Neural cell (in vitro differentiated cells): ENCODE results near the gene CPNE2. TPM values are rescaled to one million over a fixed set of nuclear protein-coding genes. Genes with fewer than 3 reads are reported as not detected.

Source experiments
- H2AFZ ChIP-seq: fragments of 200-600, 300-800 bp; sonication (generic), shearing (Covaris generic); 2 replicates; pipeline ENCODE4 v1.6.0; 2014; ENCODE audit warnings: low read depth, mild to moderate bottlenecking, antibody characterized with exemption, low read length, moderate library complexity
- H3F3A ChIP-seq: fragments of 200-600 bp; shearing (Covaris generic); 2 replicates; pipeline ENCODE4 v1.6.1; 2016; ENCODE audit warnings: mild to moderate bottlenecking, moderate library complexity, mixed read lengths, antibody characterized with exemption, low read length; ENCODE audit not compliant: insufficient read depth, poor library complexity, severe bottlenecking
- H3K27ac ChIP-seq: fragments of 200-600, 300-800 bp; sonication (generic), shearing (Covaris generic); 2 replicates; pipeline ENCODE4 v1.5.1; 2014; ENCODE audit warnings: mild to moderate bottlenecking, low read length, moderate library complexity
- H3K27me3 ChIP-seq: fragments of 300-800, 200-600 bp; sonication (generic), shearing (Covaris generic); 2 replicates; pipeline ENCODE4 v1.6.0; 2014; ENCODE audit warnings: mild to moderate bottlenecking, low read depth, low read length, moderate library complexity; ENCODE audit not compliant: insufficient read depth
- H3K36me3 ChIP-seq: fragments of 300-800, 200-600 bp; sonication (generic), shearing (Covaris generic); 2 replicates; pipeline ENCODE4 v1.5.1; 2014; ENCODE audit warnings: mild to moderate bottlenecking, antibody characterized with exemption, low read length, moderate library complexity; ENCODE audit not compliant: insufficient read depth
- H3K4me2 ChIP-seq: fragments of 300-800, 200-600 bp; sonication (generic), shearing (Covaris generic); 2 replicates; pipeline ENCODE4 v1.6.0; 2014; ENCODE audit warnings: mild to moderate bottlenecking, low read length
- H3K4me3 ChIP-seq: fragments of 300-800, 200-600 bp; sonication (generic), shearing (Covaris generic); 2 replicates; pipeline ENCODE4 v1.5.1; 2014; ENCODE audit warnings: mild to moderate bottlenecking, low read length, moderate library complexity
- H3K79me2 ChIP-seq: fragments of 200-600 bp; shearing (Covaris generic); replicated peaks from 2 replicates; pipeline ENCODE4 v1.6.0; 2014; ENCODE audit warnings: mild to moderate bottlenecking, low read length, moderate library complexity; ENCODE audit not compliant: insufficient read depth
- H3K9ac ChIP-seq: fragments of 300-800, 200-600 bp; sonication (generic), shearing (Covaris generic); 2 replicates; pipeline ENCODE4 v1.6.1; 2016; ENCODE audit warnings: mild to moderate bottlenecking, low read length, mixed read lengths
- H3K9me2 ChIP-seq: fragments of 200-600 bp; shearing (Covaris generic); 2 replicates; pipeline ENCODE4 v1.6.1; 2016; ENCODE audit warnings: mild to moderate bottlenecking, low read length, mixed read lengths; ENCODE audit not compliant: insufficient read depth
- H3K9me3 ChIP-seq: fragments of 200-600, 300-800 bp; sonication (generic), shearing (Covaris generic); 2 replicates; pipeline ENCODE4 v1.6.1; 2016; ENCODE audit warnings: mild to moderate bottlenecking, mixed run types, low read length, moderate library complexity, mixed read lengths
- H4K20me1 ChIP-seq: fragments of 200-600 bp; shearing (Covaris generic); 2 replicates; pipeline ENCODE4 v1.6.1; 2016; ENCODE audit warnings: mild to moderate bottlenecking, mixed run types; ENCODE audit not compliant: insufficient read depth
- CTCF ChIP-seq: fragments of 450-650 bp; IDR thresholded peaks from 2 replicates; pipeline ENCODE4 v1.5.1; 2014; ENCODE audit warnings: antibody characterized with exemption, mild to moderate bottlenecking, moderate library complexity; ENCODE audit not compliant: poor library complexity, severe bottlenecking
- EP300 ChIP-seq: fragments of 450-650 bp; conservative IDR thresholded peaks from 2 replicates; pipeline ENCODE4 v1.6.1; 2014; ENCODE audit warnings: antibody characterized with exemption, mild to moderate bottlenecking, moderate library complexity; ENCODE audit not compliant: poor library complexity, severe bottlenecking
- EZH2 ChIP-seq: fragments of 200-600, 300-800 bp; shearing (Covaris generic), sonication (generic); IDR thresholded peaks from 2 replicates; pipeline ENCODE4 v1.6.1; 2014; ENCODE audit warnings: antibody characterized with exemption, low read length, borderline replicate concordance, mild to moderate bottlenecking; ENCODE audit not compliant: insufficient read depth, poor library complexity, severe bottlenecking
- MXI1 ChIP-seq: fragments of 450-650 bp; conservative IDR thresholded peaks from 2 replicates; pipeline ENCODE4 v1.6.1; 2014; ENCODE audit warnings: antibody characterized with exemption, mild to moderate bottlenecking; ENCODE audit not compliant: poor library complexity, severe bottlenecking
- POLR2AphosphoS5 ChIP-seq: IDR thresholded peaks from 2 replicates; pipeline ENCODE4 v1.6.1; 2012
- RAD21 ChIP-seq: fragments of 450-650 bp; conservative IDR thresholded peaks from 2 replicates; pipeline ENCODE4 v1.6.1; 2014; ENCODE audit warnings: antibody characterized with exemption, mild to moderate bottlenecking, moderate library complexity
- SMC3 ChIP-seq: fragments of 450-650 bp; conservative IDR thresholded peaks from 2 replicates; pipeline ENCODE4 v1.6.1; 2014; ENCODE audit warnings: antibody characterized with exemption, mild to moderate bottlenecking, moderate library complexity; ENCODE audit not compliant: poor library complexity
- TAF1 ChIP-seq: IDR thresholded peaks from 2 replicates; pipeline ENCODE4 v1.6.1; 2012; ENCODE audit warnings: low read depth
- polyA plus RNA-seq: library from polyadenylated mRNA; depleted of rRNA; stranded (reverse); fragments of >200 nt; gene quantifications from 2 replicates; pipeline ENCODE4 v1.2.3, GENCODE V29; 2014
- TF ChIP-seq, protein P1 (sequence below): IDR thresholded peaks from 2 replicates; pipeline ENCODE4 v1.6.1; 2012; ENCODE audit warnings: borderline replicate concordance

The CPNE2 gene
- polyA plus RNA-seq, 1 donor from 2014 or later = 18.6 TPM

DNA sequence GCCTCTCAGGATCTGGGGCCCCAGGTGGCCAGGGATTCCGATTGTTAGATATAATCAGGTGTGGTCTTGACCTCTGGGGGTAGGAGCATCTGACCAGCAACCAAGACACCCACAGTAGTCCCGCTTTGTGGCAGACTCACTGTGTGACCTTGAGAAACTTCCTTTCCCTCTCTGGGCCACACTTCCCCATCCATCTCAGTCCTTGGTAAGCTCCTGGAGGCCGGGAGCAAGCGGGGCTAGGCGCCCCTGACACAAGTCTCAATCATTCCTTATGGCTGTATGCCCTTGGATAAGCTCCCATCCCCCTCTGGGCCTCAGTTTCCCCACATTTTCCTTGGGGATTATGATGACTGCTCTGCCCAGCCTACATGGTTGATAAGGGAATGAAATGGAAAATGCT is 21.3 kb downstream of the CPNE2 start:
- no peak overlapping the region for H3K4me3 ChIP-seq
- no peaks in the 10 kb centered on the region for H3K36me3 ChIP-seq
- no peak overlapping the region for H3K27ac ChIP-seq

GRCh38 chr16:57115168-57115513 is 22.8 kb downstream of the CPNE2 start:
- Histone ChIP-seq H3K79me2 (no peaks in the 10 kb centered on the region), H3K27me3 (no peaks in the 10 kb centered on the region), H4K20me1 (no peaks in the 10 kb centered on the region), H2AFZ (no peak overlapping the region), H3K4me3 (peak overlapping the region; percentile 39), H3K9me2 (no peaks in the 10 kb centered on the region), H3K4me2 (no peak overlapping the region), H3K9me3 (no peaks in the 10 kb centered on the region), H3F3A (no peaks in the 10 kb centered on the region), H3K27ac (peak overlapping the region; percentile 68), H3K36me3 (no peaks in the 10 kb centered on the region), H3K9ac (peak overlapping the region; percentile 59)
- TF ChIP-seq EP300 (no peak), RAD21 (no peak), CTCF (no peak), MXI1 (no peak), EZH2 (no peak), POLR2AphosphoS5 (no peak), SMC3 (no peak), TAF1 (no peak)
- TF ChIP-seq, protein P1, sequence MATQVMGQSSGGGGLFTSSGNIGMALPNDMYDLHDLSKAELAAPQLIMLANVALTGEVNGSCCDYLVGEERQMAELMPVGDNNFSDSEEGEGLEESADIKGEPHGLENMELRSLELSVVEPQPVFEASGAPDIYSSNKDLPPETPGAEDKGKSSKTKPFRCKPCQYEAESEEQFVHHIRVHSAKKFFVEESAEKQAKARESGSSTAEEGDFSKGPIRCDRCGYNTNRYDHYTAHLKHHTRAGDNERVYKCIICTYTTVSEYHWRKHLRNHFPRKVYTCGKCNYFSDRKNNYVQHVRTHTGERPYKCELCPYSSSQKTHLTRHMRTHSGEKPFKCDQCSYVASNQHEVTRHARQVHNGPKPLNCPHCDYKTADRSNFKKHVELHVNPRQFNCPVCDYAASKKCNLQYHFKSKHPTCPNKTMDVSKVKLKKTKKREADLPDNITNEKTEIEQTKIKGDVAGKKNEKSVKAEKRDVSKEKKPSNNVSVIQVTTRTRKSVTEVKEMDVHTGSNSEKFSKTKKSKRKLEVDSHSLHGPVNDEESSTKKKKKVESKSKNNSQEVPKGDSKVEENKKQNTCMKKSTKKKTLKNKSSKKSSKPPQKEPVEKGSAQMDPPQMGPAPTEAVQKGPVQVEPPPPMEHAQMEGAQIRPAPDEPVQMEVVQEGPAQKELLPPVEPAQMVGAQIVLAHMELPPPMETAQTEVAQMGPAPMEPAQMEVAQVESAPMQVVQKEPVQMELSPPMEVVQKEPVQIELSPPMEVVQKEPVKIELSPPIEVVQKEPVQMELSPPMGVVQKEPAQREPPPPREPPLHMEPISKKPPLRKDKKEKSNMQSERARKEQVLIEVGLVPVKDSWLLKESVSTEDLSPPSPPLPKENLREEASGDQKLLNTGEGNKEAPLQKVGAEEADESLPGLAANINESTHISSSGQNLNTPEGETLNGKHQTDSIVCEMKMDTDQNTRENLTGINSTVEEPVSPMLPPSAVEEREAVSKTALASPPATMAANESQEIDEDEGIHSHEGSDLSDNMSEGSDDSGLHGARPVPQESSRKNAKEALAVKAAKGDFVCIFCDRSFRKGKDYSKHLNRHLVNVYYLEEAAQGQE = no peak

More for the DNA sequence above, 21.3 kb downstream of the CPNE2 start:
- Histone ChIP-seq H2AFZ (no peak overlapping the region), H3K27me3 (no peaks in the 10 kb centered on the region), H3K9ac (no peak overlapping the region), H4K20me1 (no peaks in the 10 kb centered on the region), H3K9me2 (no peaks in the 10 kb centered on the region), H3K4me2 (no peak overlapping the region), H3K79me2 (no peaks in the 10 kb centered on the region), H3K9me3 (no peaks in the 10 kb centered on the region), H3F3A (no peaks in the 10 kb centered on the region)
- TF ChIP-seq CTCF = no peak
- TF ChIP-seq EZH2 = no peak
- TF ChIP-seq TAF1 = no peak
- TF ChIP-seq RAD21 = no peak
- no peak for TF ChIP-seq MXI1
- TF ChIP-seq SMC3 = no peak
- TF ChIP-seq, protein P1 = no peak
- no peak for TF ChIP-seq EP300
- TF ChIP-seq POLR2AphosphoS5 = no peak
